Stomach (tissue), 9 donors: ENCODE data around the gene CENPP. TPM values are rescaled to one million over a fixed set of nuclear protein-coding genes. Genes with fewer than 3 reads are reported as not detected.
A peak's percentile ranks its signal among the peaks of the same experiment; 100 is the strongest.

Source experiments
- DNase-seq, 2 donors: peaks; one replicate each; pipeline versions ENCODE4 v3.0.0 to v3.0.0-alpha.2; 2013 to 2019
- H3K27ac ChIP-seq, 5 donors: fragments of 200-600 bp in 4 of 5; sonication (generic) in 4 of 5; one replicate each; pipeline ENCODE4 v1.5.1; 2013 to 2019; ENCODE audit warnings: mild to moderate bottlenecking in 1 of 5, moderate library complexity in 1 of 5
- H3K27me3 ChIP-seq, 3 donors: fragments of 200-600 bp; sonication (generic); one replicate each; pipeline ENCODE4 v1.5.1; 2017 to 2019; ENCODE audit warnings: mixed run types in 1 of 3
- H3K36me3 ChIP-seq, 4 donors: fragments of 200-600 bp; sonication (generic); 1 replicate in 3 of 4; 2 replicates in 1 of 4; pipeline ENCODE4 v1.5.1; 2016 to 2019
- H3K4me1 ChIP-seq, 4 donors: fragments of 200-600 bp; sonication (generic); one replicate each; pipeline ENCODE4 v1.5.1; 2016 to 2019
- H3K4me3 ChIP-seq, 4 donors: fragments of 200-600 bp; sonication (generic) in 3 of 4; one replicate each; pipeline ENCODE4 v1.5.1; 2016 to 2019; ENCODE audit warnings: mild to moderate bottlenecking in 1 of 4
- H3K9me3 ChIP-seq, 4 donors: fragments of 200-600 bp; sonication (generic); one replicate each; pipeline ENCODE4 v1.5.1; 2016 to 2019
- CTCF ChIP-seq, 7 experiments: fragments of 450-650 bp in 4 of 7; fragments of 200-600 bp in 3 of 7; sonication (generic) in 3 of 7; IDR thresholded peaks; one replicate each; pipeline ENCODE4 v1.5.1; 2016 to 2019; ENCODE audit warnings: antibody characterized with exemption in 7 of 7, control low read depth in 2 of 7, mild to moderate bottlenecking in 1 of 7
- EP300 ChIP-seq: sonication (generic); formaldehyde crosslinking; IDR thresholded peaks from one replicate; pipeline ENCODE4 v1.6.1; 2017; ENCODE audit warnings: antibody characterized with exemption
- POLR2A ChIP-seq, 4 donors: fragments of 450-650 bp; IDR thresholded peaks; one replicate each; pipeline ENCODE4 v1.6.1; 2016; ENCODE audit warnings: antibody characterized with exemption in 4 of 4, control low read depth in 2 of 4, mild to moderate bottlenecking in 1 of 4, moderate library complexity in 1 of 4
- POLR2AphosphoS5 ChIP-seq, 3 donors: sonication (generic); formaldehyde crosslinking; IDR thresholded peaks; one replicate each; pipeline ENCODE4 v1.6.1; 2016; ENCODE audit warnings: antibody characterized with exemption in 3 of 3
- WGBS, 5 donors: extraction: QIAGEN DNeasy Blood & Tissue Kit in 3 of 5; methylation state at CpG; one replicate each; pipeline versions ENCODE4 v1.1.5 to v1.1.7; 2013 to 2018; 5-methylcytosine and 5-hydroxymethylcytosine counted together
- intact Hi-C: fragments of 100-400 bp; cut with DNase I; formaldehyde crosslinking; loops from one replicate; pipeline ENCODE4 v1.15.1; 2023; ENCODE audit warnings: low total_unique reads
- polyA plus RNA-seq, 3 donors: library from polyadenylated mRNA; stranded (reverse); fragments of 200-250 nt; gene quantifications; one replicate each; pipeline ENCODE4 v1.2.3, GENCODE V29; 2013
- total RNA-seq, 5 donors: library from RNA; depleted of rRNA; stranded (reverse); fragments of >200 nt; gene quantifications; one replicate each; pipeline versions ENCODE4 v1.1.0 to v1.2.3, GENCODE V29; 2014 to 2016
- donor health status: healthy with polysubstance abuse.
- donor health status: Bipolar disorder and iron deficiency.
- donor health status: healthy.

The CENPP gene
- total and polyA plus RNA-seq, 8 donors = 1.3 to 37.9 (median 3.2) TPM

DNA sequence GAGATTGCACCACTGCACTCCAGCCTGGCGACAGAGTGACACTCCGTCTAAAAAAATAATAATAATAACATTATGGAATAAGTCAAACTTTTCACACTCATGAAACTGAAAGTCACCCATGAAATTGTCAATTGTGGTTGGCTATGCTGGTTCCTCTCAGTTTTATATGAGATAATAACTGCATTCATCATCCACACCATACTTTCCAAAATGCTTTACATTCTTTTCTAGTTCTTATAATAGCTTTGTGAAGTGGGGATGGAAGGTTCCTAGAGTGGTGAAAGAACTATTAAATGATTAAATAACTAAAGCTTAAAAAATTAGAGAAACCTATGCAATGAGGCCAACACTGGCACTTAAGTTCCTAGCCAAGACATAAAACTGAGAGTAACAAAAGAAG, 169.1 kb downstream of the CENPP start:
- TF ChIP-seq POLR2AphosphoS5 (IDR thresholded peaks at IDR 0.05) = no peak
- TF ChIP-seq CTCF (IDR thresholded peaks at IDR 0.05) = no peak
- TF ChIP-seq POLR2A (IDR thresholded peaks at IDR 0.05) = no peak
- no peak for TF ChIP-seq EP300
- H3K27me3 ChIP-seq = no peaks in the 10 kb centered on the region
- DNase-seq = no peak
- H3K36me3 ChIP-seq = no peaks in the 10 kb centered on the region
- H3K27ac ChIP-seq = no peak overlapping the region
- peaks cover 0 to 6% (median under 1%) of the 10 kb centered on the region in 4 donors for H3K4me1 ChIP-seq
- H3K9me3 ChIP-seq = no peaks in the 10 kb centered on the region
- intact Hi-C loops = no loop called here
- H3K4me3 ChIP-seq = no peak overlapping the region
- WGBS, 5 donors = 84 to 100% (median 93%) methylated on average over 2 of the region's 2 CpGs

GRCh38 chr9:92496396-92497176, 170.8 kb downstream of the CENPP start:
- WGBS, 5 donors = 83 to 90% (median 85%) methylated on average over 5 of the region's 5 CpGs
- H3K4me3 ChIP-seq = no peak overlapping the region
- H3K36me3 ChIP-seq = no peaks in the 10 kb centered on the region
- no peaks in the 10 kb centered on the region for H3K9me3 ChIP-seq
- no peak for TF ChIP-seq EP300
- intact Hi-C loops = no loop called here
- H3K27ac ChIP-seq = no peak overlapping the region
- H3K4me1 ChIP-seq = peaks cover 0 to 13% (median 3%) of the 10 kb centered on the region in 4 donors
- no peaks in the 10 kb centered on the region for H3K27me3 ChIP-seq
- DNase-seq = peak in 1 of 2 donors; percentile 48

DNA sequence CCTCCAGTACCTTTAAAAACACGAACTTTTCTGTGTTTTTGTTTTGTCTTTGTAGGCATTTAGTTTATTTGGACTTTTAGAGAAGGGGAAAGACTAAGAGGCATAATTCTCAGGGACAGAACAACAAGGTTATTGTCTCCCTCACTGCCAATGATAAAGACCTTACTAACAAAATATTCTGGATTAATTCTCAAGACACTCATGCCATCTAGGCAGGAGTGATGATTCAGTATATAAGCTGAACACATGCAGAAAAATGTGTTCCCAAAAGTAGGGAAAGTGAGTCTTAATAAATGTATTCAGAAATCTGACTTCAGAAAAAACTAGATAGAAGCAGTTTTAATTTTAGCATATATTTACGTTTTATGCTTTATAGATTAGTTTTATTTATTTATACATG, 173.9 kb downstream of the CENPP start:
- intact Hi-C loops = no loop called here
- Histone ChIP-seq H3K27me3 (no peaks in the 10 kb centered on the region), H3K4me1 (peaks cover 0 to 19% (median 11%) of the 10 kb centered on the region in 4 donors), H3K4me3 (no peak overlapping the region), H3K27ac (no peak overlapping the region), H3K36me3 (no peaks in the 10 kb centered on the region), H3K9me3 (no peaks in the 10 kb centered on the region)
- DNase-seq = no peak
- WGBS, 5 donors = 41 to 82% (median 76%) methylated on average over 2 of the region's 2 CpGs
- TF ChIP-seq EP300 (no peak), POLR2AphosphoS5 (IDR thresholded peaks at IDR 0.05) (no peak), CTCF (IDR thresholded peaks at IDR 0.05) (no peak), POLR2A (IDR thresholded peaks at IDR 0.05) (no peak)

DNA sequence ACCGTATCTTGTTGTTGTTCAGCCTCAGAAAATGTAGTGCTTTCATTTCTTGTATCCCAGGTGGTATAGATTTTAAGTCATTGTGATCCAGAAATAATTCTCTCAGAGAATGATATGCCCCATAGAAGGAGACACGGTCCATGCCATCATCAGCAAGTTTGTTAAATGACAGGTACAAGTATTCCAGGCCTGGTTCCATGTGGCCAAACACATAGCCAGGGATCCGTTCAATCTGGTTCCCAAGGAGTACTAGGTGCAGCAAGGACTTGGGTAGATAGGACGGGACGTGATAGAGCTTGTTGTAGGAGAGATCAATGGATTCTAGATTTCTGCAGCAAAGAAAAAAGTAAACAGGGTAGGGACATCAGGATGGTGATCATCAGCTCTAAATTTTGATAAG, 175.0 kb downstream of the CENPP start:
- peak overlapping the region in 2 of 5 donors; percentile 54 to 67 for H3K27ac ChIP-seq
- TF ChIP-seq POLR2AphosphoS5 (IDR thresholded peaks at IDR 0.05) = no peak
- TF ChIP-seq CTCF (IDR thresholded peaks at IDR 0.05) = no peak
- no peak for TF ChIP-seq EP300
- TF ChIP-seq POLR2A (IDR thresholded peaks at IDR 0.05) = no peak
- H3K36me3 ChIP-seq = no peaks in the 10 kb centered on the region
- WGBS, 5 donors = 94 to 99% (median 98%) methylated on average over 5 of the region's 5 CpGs
- DNase-seq = no peak
- H3K27me3 ChIP-seq = no peaks in the 10 kb centered on the region
- H3K9me3 ChIP-seq = no peaks in the 10 kb centered on the region
- peaks cover 0 to 29% (median 16%) of the 10 kb centered on the region in 4 donors for H3K4me1 ChIP-seq
- intact Hi-C loops = no loop called here
- H3K4me3 ChIP-seq = no peak overlapping the region
